B cell (primary cell): ENCODE results near the gene GAR1. TPM values are rescaled to one million over a fixed set of nuclear protein-coding genes. Genes with fewer than 3 reads are reported as not detected.

Experiments
- ATAC-seq: fragments of 200-7000 bp; cut with Tn5 transposase; one replicate; pipeline ENCODE4 v1.10.0; 2021; ENCODE audit warnings: low read depth, mild to moderate bottlenecking, moderate number of reproducible peaks, moderate library complexity
- CTCF ChIA-PET: fragments of 350-600 bp; sonication (Branson Sonifier 250); formaldehyde crosslinking; loops from one replicate; lab custom pipeline; 2021; ENCODE audit warnings: antibody characterized with exemption, inconsistent platforms; lab: Charles Lee
- POLR2A ChIA-PET: fragments of 350-600 bp; sonication (Branson Sonifier 250); formaldehyde crosslinking; loops from one replicate; lab custom pipeline; 2021; ENCODE audit warnings: antibody characterized with exemption; lab: Charles Lee
- DNase-seq: peaks from one replicate; pipeline ENCODE4 v3.0.0; 2013
- H2AFZ ChIP-seq: 2 replicates; pipeline ENCODE4 v1.6.1; 2012; ENCODE audit warnings: mild to moderate bottlenecking, low read depth, low read length; ENCODE audit not compliant: insufficient read depth, poor library complexity, severe bottlenecking
- H3K27ac ChIP-seq, 2 donors: 1 replicate in 1 of 2; 2 replicates in 1 of 2; pipeline ENCODE4 v1.5.1; 2012 to 2013; ENCODE audit warnings: low read length in 2 of 2, mild to moderate bottlenecking in 2 of 2, moderate library complexity in 1 of 2
- H3K27me3 ChIP-seq, 4 experiments: fragments of 200-600 bp in 1 of 4; sonication (generic) in 1 of 4; replicated peaks in 1 of 4; 1 replicate in 2 of 4; 2 replicates in 2 of 4; pipeline versions ENCODE4 v1.6.1 to v1.7.0; 2013 to 2016; ENCODE audit warnings: low read length in 3 of 4, mild to moderate bottlenecking in 2 of 4, mixed read lengths in 1 of 4, moderate library complexity in 1 of 4; ENCODE audit not compliant: insufficient read depth in 4 of 4, control insufficient read depth in 3 of 4; ENCODE audit errors: control extremely low read depth in 1 of 4
- H3K36me3 ChIP-seq, 2 experiments: replicated peaks in 1 of 2; 1 replicate in 1 of 2; 2 replicates in 1 of 2; pipeline versions ENCODE4 v1.6.1 to v1.7.1; 2013; ENCODE audit warnings: low read length in 1 of 2; ENCODE audit not compliant: insufficient read depth in 2 of 2, control insufficient read depth in 1 of 2; ENCODE audit errors: control extremely low read depth in 1 of 2, extremely low read depth in 1 of 2
- H3K4me1 ChIP-seq, 2 donors: fragments of 200-600 bp in 1 of 2; sonication (generic) in 1 of 2; 1 replicate in 1 of 2; 2 replicates in 1 of 2; pipeline versions ENCODE4 v1.5.1 to v1.6.1; 2013 to 2017; ENCODE audit warnings: low read length in 2 of 2; ENCODE audit not compliant: control insufficient read depth in 2 of 2, insufficient read depth in 2 of 2
- H3K4me2 ChIP-seq: replicated peaks from 2 replicates; pipeline ENCODE3; 2012; ENCODE audit warnings: mild to moderate bottlenecking, low read depth, low read length; ENCODE audit not compliant: poor library complexity, severe bottlenecking
- H3K4me3 ChIP-seq, 5 experiments: fragments of 200-600 bp in 1 of 5; sonication (generic) in 1 of 5; 1 replicate in 3 of 5; 2 replicates in 2 of 5; pipeline versions ENCODE4 v1.5.1 to v1.7.0; 2011 to 2016; ENCODE audit warnings: low read length in 4 of 5, mild to moderate bottlenecking in 4 of 5, low read depth in 2 of 5, control low read depth in 1 of 5, moderate library complexity in 1 of 5; ENCODE audit not compliant: insufficient read depth in 1 of 5; ENCODE audit errors: control extremely low read depth in 1 of 5, extremely low read depth in 1 of 5
- H3K79me2 ChIP-seq: fragments of 200-600 bp; sonication (generic); one replicate; pipeline ENCODE4 v1.6.0; 2016; ENCODE audit warnings: low read length; ENCODE audit not compliant: control insufficient read depth, insufficient read depth
- H3K9ac ChIP-seq: fragments of 200-600 bp; sonication (generic); 2 replicates; pipeline ENCODE4 v1.6.1; 2017; ENCODE audit warnings: mild to moderate bottlenecking, low read length, moderate library complexity
- H3K9me3 ChIP-seq, 3 donors: one replicate each; pipeline versions ENCODE4 v1.6.1 to v1.7.1; 2013; ENCODE audit warnings: low read length in 2 of 3; ENCODE audit not compliant: control insufficient read depth in 2 of 3, insufficient read depth in 1 of 3; ENCODE audit errors: control extremely low read depth in 1 of 3
- H4K20me1 ChIP-seq: 2 replicates; pipeline ENCODE4 v1.6.0; 2012; ENCODE audit warnings: mild to moderate bottlenecking, low read length; ENCODE audit not compliant: insufficient read depth, control insufficient read depth, poor library complexity, severe bottlenecking
- H3K27ac Mint-ChIP-seq: one replicate; pipeline ENCODE4 v1.8.0; 2021; ENCODE audit warnings: mixed read lengths
- H3K27me3 Mint-ChIP-seq: one replicate; pipeline ENCODE4 v1.8.0; 2021; ENCODE audit warnings: mixed read lengths
- H3K4me1 Mint-ChIP-seq: one replicate; pipeline ENCODE4 v1.8.0; 2021; ENCODE audit warnings: mixed read lengths
- H3K4me3 Mint-ChIP-seq: one replicate; pipeline ENCODE4 v1.8.0; 2021; ENCODE audit warnings: mixed read lengths
- H3K9me3 Mint-ChIP-seq: one replicate; pipeline ENCODE4 v1.8.0; 2022; ENCODE audit warnings: mixed read lengths; ENCODE audit not compliant: insufficient read depth
- EZH2 ChIP-seq: IDR thresholded peaks from 2 replicates; pipeline ENCODE4 v1.6.1; 2012; ENCODE audit warnings: borderline replicate concordance, low read depth, mild to moderate bottlenecking, moderate library complexity, low read length; ENCODE audit not compliant: insufficient read depth, poor library complexity, severe bottlenecking
- WGBS: methylation state at CpG from one replicate; pipeline ENCODE4 v1.1.5; 2013; ENCODE audit warnings: missing lambda C conversion rate; ENCODE audit not compliant: insufficient coverage; 5-methylcytosine and 5-hydroxymethylcytosine counted together
- intact Hi-C: fragments of 100-400 bp; cut with micrococcal nuclease; formaldehyde crosslinking; loops from one replicate; pipeline ENCODE4 v1.10.0; 2022
- polyA plus RNA-seq: library from polyadenylated mRNA; depleted of rRNA; stranded (reverse); fragments of >200 nt; gene quantifications from 2 replicates; pipeline ENCODE4 v1.2.3, GENCODE V29; 2012
- total RNA-seq, 2 donors: library from RNA; stranded (reverse); fragments of 120-200 nt in 1 of 2; gene quantifications; 1 replicate in 1 of 2; 2 replicates in 1 of 2; pipeline versions ENCODE4 v1.2.3 to v1.2.4, GENCODE V29; 2013 to 2022
- TF ChIP-seq, protein P1 (sequence below): fragments of 200-600 bp; IDR thresholded peaks from one replicate; pipeline ENCODE4 v1.8.0; 2022; ENCODE audit warnings: antibody characterized with exemption, mild to moderate bottlenecking

GAR1 gene
- total and polyA plus RNA-seq, 2 donors (not counting 1 experiment from before 2014, with no cell fraction given): 4.5 to 10.0 TPM

DNA sequence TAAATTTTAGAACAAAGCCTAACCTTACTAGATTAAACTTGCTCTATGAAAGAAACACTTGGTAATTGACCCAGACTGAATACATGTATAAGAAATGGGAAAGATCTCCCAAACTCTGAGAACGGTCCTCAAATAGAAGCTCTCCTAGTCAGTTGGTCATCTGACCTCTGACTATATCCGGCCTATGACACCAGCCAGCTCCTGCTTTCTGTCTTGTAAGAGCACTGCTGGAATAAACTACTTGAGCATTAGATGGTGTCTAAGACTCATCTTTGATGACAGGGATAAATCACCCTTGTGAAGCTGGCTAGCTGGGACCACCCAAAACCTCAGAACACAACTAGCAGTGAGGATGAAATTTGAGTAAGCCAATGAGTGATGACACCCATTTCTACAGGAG, 56.5 kb downstream of the GAR1 start:
- Mint-ChIP-seq H3K27ac (no peak overlapping the region), H3K27me3 (no peaks in the 10 kb centered on the region), H3K9me3 (no peaks in the 10 kb centered on the region), H3K4me3 (no peak overlapping the region), H3K4me1 (no peaks in the 10 kb centered on the region)
- Histone ChIP-seq H2AFZ (no peak overlapping the region), H3K27ac (no peak overlapping the region), H3K4me2 (no peak overlapping the region), H3K79me2 (no peaks in the 10 kb centered on the region), H3K27me3 (no peaks in the 10 kb centered on the region), H3K4me3 (no peak overlapping the region), H3K36me3 (no peaks in the 10 kb centered on the region), H3K9me3 (no peaks in the 10 kb centered on the region), H4K20me1 (no peaks in the 10 kb centered on the region), H3K4me1 (no peaks in the 10 kb centered on the region), H3K9ac (no peak overlapping the region)
- intact Hi-C loops: no loop called here
- 100% methylated on average over 1 of the region's 2 CpGs for WGBS
- DNase-seq (no peak), ATAC-seq (no peak)
- ChIA-PET CTCF (interaction anchor here (1.0 kb wide), 1 partner anchor 9 kb away, joined by 3 read pairs; no protein-coding TSS in a partner anchor), POLR2A (no interaction called here)
- TF ChIP-seq, protein P1, sequence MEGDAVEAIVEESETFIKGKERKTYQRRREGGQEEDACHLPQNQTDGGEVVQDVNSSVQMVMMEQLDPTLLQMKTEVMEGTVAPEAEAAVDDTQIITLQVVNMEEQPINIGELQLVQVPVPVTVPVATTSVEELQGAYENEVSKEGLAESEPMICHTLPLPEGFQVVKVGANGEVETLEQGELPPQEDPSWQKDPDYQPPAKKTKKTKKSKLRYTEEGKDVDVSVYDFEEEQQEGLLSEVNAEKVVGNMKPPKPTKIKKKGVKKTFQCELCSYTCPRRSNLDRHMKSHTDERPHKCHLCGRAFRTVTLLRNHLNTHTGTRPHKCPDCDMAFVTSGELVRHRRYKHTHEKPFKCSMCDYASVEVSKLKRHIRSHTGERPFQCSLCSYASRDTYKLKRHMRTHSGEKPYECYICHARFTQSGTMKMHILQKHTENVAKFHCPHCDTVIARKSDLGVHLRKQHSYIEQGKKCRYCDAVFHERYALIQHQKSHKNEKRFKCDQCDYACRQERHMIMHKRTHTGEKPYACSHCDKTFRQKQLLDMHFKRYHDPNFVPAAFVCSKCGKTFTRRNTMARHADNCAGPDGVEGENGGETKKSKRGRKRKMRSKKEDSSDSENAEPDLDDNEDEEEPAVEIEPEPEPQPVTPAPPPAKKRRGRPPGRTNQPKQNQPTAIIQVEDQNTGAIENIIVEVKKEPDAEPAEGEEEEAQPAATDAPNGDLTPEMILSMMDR: no peak
- TF ChIP-seq EZH2: no peak

DNA sequence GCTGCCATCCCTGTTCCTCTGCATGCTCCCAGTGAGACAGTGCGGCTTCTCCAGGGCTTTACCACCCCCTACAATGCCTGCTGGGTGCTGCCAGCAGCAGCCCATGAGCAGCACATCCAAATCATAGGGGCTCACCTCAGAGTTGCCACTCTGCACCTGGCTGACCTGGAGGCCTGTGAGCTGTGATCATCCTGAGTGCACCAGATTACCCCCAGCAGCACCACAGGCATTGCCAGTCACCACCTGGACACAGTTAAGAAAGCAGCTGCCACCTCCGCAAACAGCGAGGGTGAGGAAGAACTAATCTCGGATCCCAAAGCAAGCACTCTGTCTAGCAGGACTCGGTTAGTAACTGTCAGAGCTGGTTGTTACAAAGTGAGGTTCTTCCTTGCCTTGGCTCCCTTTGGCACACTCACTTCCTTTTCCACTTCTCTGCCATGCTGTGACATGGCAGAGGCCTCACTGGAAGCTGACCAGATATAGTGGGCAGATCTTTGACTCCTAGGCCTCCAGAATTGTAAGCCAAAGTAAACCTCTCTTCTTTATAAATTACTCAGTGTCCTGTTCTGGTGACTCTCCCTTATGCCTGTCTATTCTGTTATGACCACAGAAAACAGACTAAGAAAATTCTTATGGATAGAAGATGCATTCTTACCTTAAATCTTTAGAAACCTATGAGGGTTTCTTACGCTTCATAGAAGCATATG, 57.5 kb downstream of the GAR1 start:
- DNase-seq: no peak
- Histone ChIP-seq H3K27ac (no peak overlapping the region), H4K20me1 (no peaks in the 10 kb centered on the region), H2AFZ (no peak overlapping the region), H3K9me3 (no peaks in the 10 kb centered on the region), H3K4me1 (no peaks in the 10 kb centered on the region), H3K27me3 (no peaks in the 10 kb centered on the region), H3K4me2 (no peak overlapping the region), H3K9ac (no peak overlapping the region), H3K4me3 (no peak overlapping the region), H3K36me3 (no peaks in the 10 kb centered on the region), H3K79me2 (no peaks in the 10 kb centered on the region)
- peaks cover 4% of the 10 kb centered on the region for H3K27me3 Mint-ChIP-seq
- no peaks in the 10 kb centered on the region for H3K4me1 Mint-ChIP-seq
- H3K4me3 Mint-ChIP-seq: no peak overlapping the region
- CTCF ChIA-PET: interaction anchor here (0.5 kb wide), 1 partner anchor 1064 kb away, joined by 4 read pairs; no protein-coding TSS in a partner anchor
- 96% methylated on average over 2 of the region's 6 CpGs for WGBS
- no peak for TF ChIP-seq EZH2
- TF ChIP-seq, protein P1: no peak
- ATAC-seq: no peak
- H3K27ac Mint-ChIP-seq: no peak overlapping the region
- intact Hi-C loops: no loop called here
- H3K9me3 Mint-ChIP-seq: no peaks in the 10 kb centered on the region
- POLR2A ChIA-PET: no interaction called here
